GM18526 (cell line): Measurements from ENCODE around the gene HNRNPAB.

Source experiments
- POLR2A ChIP-seq: IDR thresholded peaks from 3 replicates; pipeline ENCODE4 v1.6.1; 2011; ENCODE audit not compliant: insufficient read length; ENCODE audit errors: extremely low read depth

The HNRNPAB gene

DNA sequence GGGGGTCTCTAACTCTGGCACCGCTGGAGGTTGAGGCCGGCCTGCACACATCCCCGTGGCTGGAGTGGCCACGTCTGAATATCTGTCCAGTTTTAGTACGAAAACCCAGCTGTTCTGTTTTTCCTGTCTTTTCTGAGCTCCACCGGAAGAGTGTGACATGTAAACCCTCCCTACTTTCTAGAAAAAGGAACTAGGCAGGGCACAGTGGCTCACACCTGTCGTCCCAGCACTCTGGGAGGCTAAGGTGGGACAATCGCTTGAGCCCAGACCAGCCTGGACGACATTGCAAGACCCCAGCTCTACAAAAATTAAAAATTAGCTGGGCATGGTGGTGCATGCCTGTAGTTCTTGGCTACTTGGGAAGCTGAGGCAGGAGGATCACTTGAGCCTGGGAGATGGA lies 36.4 kb downstream of the HNRNPAB start:
- no peak for TF ChIP-seq POLR2A

GRCh38 chr5:178241231-178241663 lies 36.9 kb downstream of the HNRNPAB start:
- TF ChIP-seq POLR2A, result no peak

DNA sequence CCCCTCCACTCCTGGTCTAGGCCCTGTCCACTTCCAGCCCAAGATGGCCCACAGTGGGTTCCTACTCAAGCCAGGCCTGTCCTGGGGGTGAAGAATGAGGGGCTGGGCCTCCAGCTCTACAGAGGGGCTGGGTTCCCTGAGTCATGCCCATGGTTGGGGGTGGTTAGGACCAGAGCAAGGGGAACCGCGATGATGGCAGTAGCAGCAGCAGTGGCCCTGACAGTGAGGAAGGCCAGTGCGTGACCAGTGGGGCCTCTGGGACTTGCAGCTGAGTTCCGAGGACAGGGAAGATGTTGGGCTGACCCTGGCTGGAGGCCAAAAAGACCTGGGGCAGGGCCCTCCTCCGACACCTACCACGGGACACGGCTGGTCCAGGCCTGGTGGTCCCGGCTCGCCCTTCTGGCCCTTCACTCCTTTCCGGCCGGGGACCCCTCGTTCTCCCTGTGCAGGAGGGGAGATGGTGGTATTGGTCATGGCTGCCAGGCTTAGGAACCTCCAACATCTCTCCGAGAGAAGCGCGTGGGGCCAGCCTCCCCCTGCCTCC lies 37.4 kb downstream of the HNRNPAB start:
- TF ChIP-seq POLR2A, result no peak

DNA sequence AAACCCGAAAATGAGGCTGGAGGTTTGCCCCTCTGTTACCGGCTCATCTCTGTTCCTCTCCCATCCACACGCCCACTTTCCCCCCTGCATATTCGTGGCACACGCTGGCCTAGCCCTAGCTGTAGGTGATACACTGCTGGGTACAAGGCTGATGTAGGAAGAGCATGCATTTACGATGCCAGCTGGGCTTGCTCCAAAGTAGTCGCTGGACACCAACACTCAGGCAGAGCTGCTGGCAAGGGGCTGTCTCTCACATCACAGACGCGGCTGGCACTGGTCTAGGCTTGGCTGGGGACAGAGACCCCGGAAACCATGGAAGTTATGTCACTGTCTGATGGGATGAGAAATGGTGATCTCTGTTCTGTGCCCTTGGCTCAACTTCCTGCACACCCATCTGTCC lies 38.1 kb downstream of the HNRNPAB start:
- TF ChIP-seq POLR2A, result no peak

GRCh38 chr5:178244576-178244975 lies 40.2 kb downstream of the HNRNPAB start:
- no peak for TF ChIP-seq POLR2A

DNA sequence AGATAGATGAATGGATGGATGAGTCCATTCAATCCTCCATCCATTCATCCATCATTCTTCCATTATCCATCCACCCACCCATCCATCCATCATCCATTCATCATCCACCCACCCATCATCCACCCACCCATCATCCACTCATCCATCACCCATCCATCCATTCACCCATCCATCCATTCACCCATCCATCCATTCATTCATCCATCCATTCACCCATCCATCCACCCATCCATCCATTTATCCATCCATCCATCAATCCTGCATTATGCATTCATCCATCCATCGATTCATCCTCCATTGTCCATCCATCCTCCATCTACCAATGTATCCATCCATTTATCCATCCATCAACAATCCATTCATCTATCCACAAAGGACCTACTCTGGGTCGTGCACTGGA lies 41.1 kb downstream of the HNRNPAB start:
- no peak for TF ChIP-seq POLR2A

GRCh38 chr5:178246624-178247279 lies 42.4 kb downstream of the HNRNPAB start:
- no peak for TF ChIP-seq POLR2A

DNA sequence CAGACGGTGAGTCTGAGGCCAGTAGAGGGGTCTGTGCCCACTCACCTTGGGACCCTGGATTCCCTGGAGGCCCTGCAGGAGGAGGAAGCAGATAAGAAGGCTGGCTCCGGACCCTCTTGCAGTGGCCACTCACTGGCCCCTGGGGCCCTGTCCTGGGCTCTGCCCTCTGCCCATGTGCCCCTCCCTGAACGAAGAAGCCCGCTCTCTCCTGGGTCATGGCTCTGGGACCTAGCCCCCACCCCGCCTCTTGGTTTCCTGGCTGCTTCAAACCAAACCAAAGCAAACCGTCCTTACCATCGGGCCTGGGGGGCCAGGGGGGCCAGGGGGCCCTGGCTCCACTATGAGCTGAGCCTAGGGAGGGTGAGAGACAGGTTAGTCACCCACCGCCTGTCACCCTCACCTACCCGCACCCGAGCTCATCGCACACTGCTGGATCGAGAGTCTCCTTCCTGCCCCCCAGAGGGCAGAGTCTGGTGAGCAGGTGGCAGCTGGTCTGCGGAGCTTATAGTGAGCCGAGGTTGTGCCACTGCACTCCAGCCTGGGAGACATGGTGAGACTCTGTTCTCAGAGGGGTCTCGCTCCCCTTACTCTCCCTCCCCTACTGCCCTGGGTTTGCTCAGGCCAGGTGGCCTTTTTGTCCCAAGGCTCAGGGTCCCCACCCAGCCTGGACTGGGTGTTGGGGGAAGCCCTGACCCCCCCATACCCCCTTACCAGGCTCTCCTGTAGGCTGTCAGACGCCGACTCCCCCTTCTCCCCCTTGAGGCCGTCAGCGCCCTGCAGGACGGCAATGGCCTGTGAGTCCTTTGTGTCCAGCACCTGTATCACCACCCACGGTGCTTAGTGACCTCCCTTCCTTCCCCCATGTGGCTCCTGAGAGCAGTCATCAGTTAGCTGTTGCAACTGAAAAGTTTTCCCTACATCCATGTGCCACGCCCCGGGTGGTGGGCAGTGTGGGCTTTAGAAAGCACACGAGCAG lies 43.4 kb downstream of the HNRNPAB start:
- TF ChIP-seq POLR2A, result no peak

DNA sequence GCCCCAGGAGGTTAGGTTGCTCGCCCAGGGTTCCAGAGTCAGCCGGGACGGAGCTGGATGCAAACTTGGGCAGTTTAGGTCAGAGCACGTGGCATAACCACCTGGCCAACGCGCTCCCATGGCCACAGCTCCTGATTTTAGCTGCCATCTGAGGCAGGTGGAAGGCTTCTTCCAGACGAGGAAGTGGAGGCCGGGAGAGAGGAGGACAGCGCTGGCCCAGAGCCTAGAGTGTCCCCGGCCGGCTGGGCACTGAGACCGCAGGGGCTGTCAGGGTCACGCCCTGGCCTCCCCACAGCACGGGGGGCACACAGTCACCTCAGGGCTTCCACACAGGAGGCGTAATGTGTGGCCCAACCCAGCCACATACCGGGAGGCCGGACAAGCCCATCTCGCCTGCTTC lies 44.4 kb downstream of the HNRNPAB start:
- TF ChIP-seq POLR2A, result no peak

DNA sequence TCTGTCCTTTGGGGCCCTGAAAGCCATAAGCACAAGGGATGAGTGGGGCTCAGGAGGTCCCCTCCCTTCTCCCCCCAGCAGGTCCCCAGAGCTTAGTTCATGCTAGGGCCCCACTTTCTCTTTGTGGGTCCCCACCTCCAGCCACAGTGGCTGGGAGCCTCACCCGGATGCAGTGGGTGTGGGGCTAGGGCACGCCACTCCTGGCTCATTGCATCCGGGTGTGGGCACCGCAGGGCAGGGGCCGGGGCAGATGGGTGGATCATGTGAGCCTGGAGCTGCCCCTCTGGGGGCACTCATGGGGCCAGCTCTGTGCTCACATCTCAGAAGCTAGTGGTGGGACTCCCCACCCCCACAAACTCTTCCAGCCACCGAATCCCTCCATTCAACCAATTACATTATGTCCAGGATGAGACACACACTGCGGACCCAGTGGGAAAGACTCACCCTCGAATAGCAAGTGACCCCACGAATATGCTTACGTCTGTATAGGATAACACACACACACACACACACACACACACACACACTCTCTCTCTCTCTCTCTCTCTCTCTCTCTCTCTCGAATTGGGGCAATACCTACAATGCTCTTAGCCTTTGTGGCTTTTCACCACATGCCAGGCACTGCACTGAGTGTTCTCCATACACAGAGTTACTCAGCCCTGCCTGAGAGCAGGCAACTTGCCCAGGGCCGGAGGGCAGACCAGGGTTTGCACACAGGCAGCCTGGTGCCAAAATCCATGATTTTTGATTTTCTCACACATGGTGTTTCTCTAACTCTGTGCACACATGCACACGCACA lies 45.1 kb downstream of the HNRNPAB start:
- no peak for TF ChIP-seq POLR2A

GRCh38 chr5:178250263-178250662 lies 45.9 kb downstream of the HNRNPAB start:
- no peak for TF ChIP-seq POLR2A

GRCh38 chr5:178252258-178252657 lies 47.9 kb downstream of the HNRNPAB start:
- no peak for TF ChIP-seq POLR2A

DNA sequence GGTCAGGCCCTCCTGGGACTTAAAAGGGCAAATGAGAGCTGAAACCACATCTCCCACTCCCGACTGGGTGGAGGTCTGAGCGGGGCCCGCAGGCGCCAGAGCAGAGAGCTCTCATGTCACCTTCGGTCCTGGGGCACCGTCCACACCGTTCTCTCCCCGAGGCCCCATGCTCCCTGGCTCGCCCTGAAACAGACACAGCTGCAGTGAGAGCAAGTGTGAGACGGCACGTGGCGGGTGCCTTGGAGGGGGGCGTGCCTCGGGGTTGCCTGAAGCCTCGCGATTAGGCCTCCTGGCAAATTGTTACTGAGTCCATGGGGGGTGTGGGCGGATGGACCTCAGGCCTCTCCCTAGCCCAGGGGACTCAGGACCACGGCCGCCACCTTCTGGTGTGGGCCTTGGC lies 52.4 kb downstream of the HNRNPAB start:
- no peak for TF ChIP-seq POLR2A

GRCh38 chr5:178257650-178258049 lies 53.3 kb downstream of the HNRNPAB start:
- no peak for TF ChIP-seq POLR2A
